OCI-LY3 (cell line): ENCODE measurements around the gene KCND2.

ENCODE experiments used
- H2AFZ ChIP-seq: fragments of 200-600, 300-600 bp; shearing (Covaris generic); 2 replicates; pipeline ENCODE4 v1.6.0; 2014; ENCODE audit warnings: antibody characterized with exemption, low read depth, low read length
- H3K27ac ChIP-seq: fragments of 200-600, 300-600 bp; sonication (generic); 2 replicates; pipeline ENCODE4 v1.5.1; 2014; ENCODE audit warnings: mild to moderate bottlenecking, low read length, moderate library complexity, mixed read lengths
- H3K27me3 ChIP-seq: fragments of 200-600, 300-600 bp; sonication (generic); 2 replicates; pipeline ENCODE4 v1.6.1; 2014; ENCODE audit warnings: low read depth, low read length, mixed read lengths
- H3K36me3 ChIP-seq: fragments of 200-600, 300-600 bp; sonication (generic); replicated peaks from 2 replicates; pipeline ENCODE3; 2014; ENCODE audit warnings: low read depth, low read length, mixed read lengths
- H3K4me1 ChIP-seq: fragments of 300-600, 200-600 bp; sonication (generic); 2 replicates; pipeline ENCODE4 v1.6.1; 2014; ENCODE audit warnings: low read length, mixed read lengths
- H3K4me2 ChIP-seq: fragments of 200-600, 300-600 bp; sonication (generic); 2 replicates; pipeline ENCODE4 v1.6.1; 2014; ENCODE audit warnings: low read length, mixed read lengths
- H3K4me3 ChIP-seq: fragments of 300-600, 200-600 bp; sonication (generic); 2 replicates; pipeline ENCODE4 v1.5.1; 2014; ENCODE audit warnings: antibody characterized with exemption, mild to moderate bottlenecking, low read length, moderate library complexity
- H3K79me2 ChIP-seq: fragments of 300-600, 200-600 bp; shearing (Covaris generic); 2 replicates; pipeline ENCODE4 v1.6.1; 2014; ENCODE audit warnings: mild to moderate bottlenecking, low read length, mixed read lengths
- H3K9ac ChIP-seq: fragments of 300-600, 200-600 bp; shearing (Covaris generic); 2 replicates; pipeline ENCODE4 v1.6.0; 2014; ENCODE audit warnings: mild to moderate bottlenecking, low read length, moderate library complexity
- H3K9me3 ChIP-seq: fragments of 200-600, 300-600 bp; shearing (Covaris generic); 2 replicates; pipeline ENCODE4 v1.6.1; 2014; ENCODE audit warnings: low read length, mixed read lengths; ENCODE audit not compliant: insufficient read depth
- H4K20me1 ChIP-seq: fragments of 200-600, 300-600 bp; sonication (generic); 2 replicates; pipeline ENCODE4 v1.6.1; 2016; ENCODE audit warnings: low read length, mixed read lengths; ENCODE audit not compliant: insufficient read depth
- EZH2phosphoT487 ChIP-seq: fragments of 200-600 bp; shearing (Covaris generic); IDR thresholded peaks from 2 replicates; pipeline ENCODE4 v1.6.1; 2018; ENCODE audit warnings: antibody characterized with exemption, mixed run types, low read depth
- TF ChIP-seq, protein P1 (sequence below): fragments of 200-600, 300-600 bp; sonication (generic); IDR thresholded peaks from 2 replicates; pipeline ENCODE4 v1.5.1; 2014; ENCODE audit warnings: antibody characterized with exemption, low read length, low read depth

KCND2 gene

DNA sequence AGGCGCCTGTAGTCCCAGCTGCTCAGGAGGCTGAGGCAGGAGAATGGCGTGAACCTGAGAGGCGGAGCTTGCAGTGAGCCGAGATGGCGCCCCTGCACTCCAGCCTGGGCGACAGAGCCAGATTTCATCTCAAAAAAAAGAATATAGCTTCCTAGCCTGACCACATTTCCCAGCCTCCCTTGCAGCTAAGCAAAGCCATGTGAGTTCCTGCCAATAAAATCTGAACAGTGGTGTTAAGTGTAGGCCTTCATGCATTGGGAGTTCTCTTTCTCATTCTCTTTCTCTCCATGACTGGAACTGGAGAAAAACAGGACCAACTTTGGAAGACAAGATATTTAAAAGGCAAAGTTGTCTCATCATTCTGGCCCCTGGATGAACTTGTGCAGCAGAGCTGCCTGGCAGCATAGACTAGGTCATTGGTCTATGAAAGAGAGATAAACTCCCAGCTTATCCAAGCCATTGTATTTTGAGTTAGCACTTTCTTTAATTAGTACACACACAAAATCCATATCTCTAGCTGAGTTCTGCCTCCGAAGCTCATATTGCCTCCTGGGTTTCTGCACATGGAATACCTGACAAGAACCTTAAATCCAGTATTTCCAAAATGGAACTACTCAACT is 524.2 kb downstream of the KCND2 start:
- no peak for TF ChIP-seq EZH2phosphoT487
- TF ChIP-seq, protein P1, sequence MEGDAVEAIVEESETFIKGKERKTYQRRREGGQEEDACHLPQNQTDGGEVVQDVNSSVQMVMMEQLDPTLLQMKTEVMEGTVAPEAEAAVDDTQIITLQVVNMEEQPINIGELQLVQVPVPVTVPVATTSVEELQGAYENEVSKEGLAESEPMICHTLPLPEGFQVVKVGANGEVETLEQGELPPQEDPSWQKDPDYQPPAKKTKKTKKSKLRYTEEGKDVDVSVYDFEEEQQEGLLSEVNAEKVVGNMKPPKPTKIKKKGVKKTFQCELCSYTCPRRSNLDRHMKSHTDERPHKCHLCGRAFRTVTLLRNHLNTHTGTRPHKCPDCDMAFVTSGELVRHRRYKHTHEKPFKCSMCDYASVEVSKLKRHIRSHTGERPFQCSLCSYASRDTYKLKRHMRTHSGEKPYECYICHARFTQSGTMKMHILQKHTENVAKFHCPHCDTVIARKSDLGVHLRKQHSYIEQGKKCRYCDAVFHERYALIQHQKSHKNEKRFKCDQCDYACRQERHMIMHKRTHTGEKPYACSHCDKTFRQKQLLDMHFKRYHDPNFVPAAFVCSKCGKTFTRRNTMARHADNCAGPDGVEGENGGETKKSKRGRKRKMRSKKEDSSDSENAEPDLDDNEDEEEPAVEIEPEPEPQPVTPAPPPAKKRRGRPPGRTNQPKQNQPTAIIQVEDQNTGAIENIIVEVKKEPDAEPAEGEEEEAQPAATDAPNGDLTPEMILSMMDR = no peak
- no peak overlapping the region for H3K9ac ChIP-seq
- H3K9me3 ChIP-seq = no peaks in the 10 kb centered on the region

DNA sequence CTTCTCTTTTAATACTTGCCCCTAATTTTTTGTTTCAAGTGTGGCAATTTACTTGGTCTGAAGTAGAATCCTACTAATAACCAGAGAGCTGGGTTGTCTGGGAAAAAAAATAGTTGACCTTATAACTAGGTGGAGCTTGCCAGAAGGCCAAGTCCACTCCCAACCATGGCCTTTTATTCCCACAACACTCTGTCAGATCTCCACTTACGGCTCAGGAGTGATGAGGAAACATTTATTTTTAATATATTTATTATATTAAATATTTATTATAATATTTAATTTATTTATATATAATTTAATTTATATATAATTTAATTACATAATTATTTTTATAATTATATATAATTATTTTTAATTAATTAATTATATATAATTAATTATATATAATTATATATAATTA is 526.2 kb downstream of the KCND2 start:
- Histone ChIP-seq H3K9me3 (no peaks in the 10 kb centered on the region), H3K9ac (no peak overlapping the region), H3K4me3 (no peak overlapping the region), H3K4me1 (no peaks in the 10 kb centered on the region), H4K20me1 (no peaks in the 10 kb centered on the region), H3K36me3 (no peaks in the 10 kb centered on the region), H3K79me2 (no peaks in the 10 kb centered on the region), H3K4me2 (no peak overlapping the region), H2AFZ (no peak overlapping the region), H3K27me3 (no peaks in the 10 kb centered on the region), H3K27ac (no peak overlapping the region)
- no peak for TF ChIP-seq EZH2phosphoT487
- TF ChIP-seq, protein P1 = no peak

More for the DNA sequence above, 524.2 kb downstream of the KCND2 start:
- no peak overlapping the region for H3K4me2 ChIP-seq
- H3K27me3 ChIP-seq = no peaks in the 10 kb centered on the region
- no peaks in the 10 kb centered on the region for H4K20me1 ChIP-seq
- no peak overlapping the region for H3K27ac ChIP-seq
- no peaks in the 10 kb centered on the region for H3K79me2 ChIP-seq
- H3K36me3 ChIP-seq = no peaks in the 10 kb centered on the region
- H3K4me3 ChIP-seq = no peak overlapping the region
- H3K4me1 ChIP-seq = no peaks in the 10 kb centered on the region
- H2AFZ ChIP-seq = no peak overlapping the region
